ENCODE results near the gene METTL5. TPM values are rescaled to one million over a fixed set of nuclear protein-coding genes. Genes with fewer than 3 reads are reported as not detected.

The METTL5 gene
- total RNA-seq, 1 donor from 2014 or later: 61.5 TPM

Other genes starting within 250 kb of the METTL5 start
- 40.6 TPM for gene PPIG, start 240.6 kb downstream of the METTL5 start, total RNA-seq
- not detected for gene CFAP210, start 130.5 kb downstream of the METTL5 start, total RNA-seq
- gene PHOSPHO2, start 130.4 kb downstream of the METTL5 start, total RNA-seq: 2.2 TPM
- 9.0 TPM for gene KLHL23, start 91.1 kb downstream of the METTL5 start, total RNA-seq
- gene SSB, start 26.0 kb downstream of the METTL5 start, total RNA-seq: 61.8 TPM
- gene UBR3, start 2.5 kb upstream of the METTL5 start, total RNA-seq: 87.5 TPM

Data from cardiac septum (tissue), 1 donor.